LNCAP (cell line): ENCODE measurements around the gene LRRC31.

Source experiments
- TF ChIP-seq, protein P1 (sequence below): fragments of 450-650 bp; IDR thresholded peaks from 2 replicates; pipeline ENCODE4 v1.5.1; 2017; ENCODE audit warnings: mild to moderate bottlenecking

The LRRC31 gene

GRCh38 chr3:169863458-169863899, 6.3 kb downstream of the LRRC31 start:
- TF ChIP-seq, protein P1, sequence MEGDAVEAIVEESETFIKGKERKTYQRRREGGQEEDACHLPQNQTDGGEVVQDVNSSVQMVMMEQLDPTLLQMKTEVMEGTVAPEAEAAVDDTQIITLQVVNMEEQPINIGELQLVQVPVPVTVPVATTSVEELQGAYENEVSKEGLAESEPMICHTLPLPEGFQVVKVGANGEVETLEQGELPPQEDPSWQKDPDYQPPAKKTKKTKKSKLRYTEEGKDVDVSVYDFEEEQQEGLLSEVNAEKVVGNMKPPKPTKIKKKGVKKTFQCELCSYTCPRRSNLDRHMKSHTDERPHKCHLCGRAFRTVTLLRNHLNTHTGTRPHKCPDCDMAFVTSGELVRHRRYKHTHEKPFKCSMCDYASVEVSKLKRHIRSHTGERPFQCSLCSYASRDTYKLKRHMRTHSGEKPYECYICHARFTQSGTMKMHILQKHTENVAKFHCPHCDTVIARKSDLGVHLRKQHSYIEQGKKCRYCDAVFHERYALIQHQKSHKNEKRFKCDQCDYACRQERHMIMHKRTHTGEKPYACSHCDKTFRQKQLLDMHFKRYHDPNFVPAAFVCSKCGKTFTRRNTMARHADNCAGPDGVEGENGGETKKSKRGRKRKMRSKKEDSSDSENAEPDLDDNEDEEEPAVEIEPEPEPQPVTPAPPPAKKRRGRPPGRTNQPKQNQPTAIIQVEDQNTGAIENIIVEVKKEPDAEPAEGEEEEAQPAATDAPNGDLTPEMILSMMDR: peak; percentile 97

DNA sequence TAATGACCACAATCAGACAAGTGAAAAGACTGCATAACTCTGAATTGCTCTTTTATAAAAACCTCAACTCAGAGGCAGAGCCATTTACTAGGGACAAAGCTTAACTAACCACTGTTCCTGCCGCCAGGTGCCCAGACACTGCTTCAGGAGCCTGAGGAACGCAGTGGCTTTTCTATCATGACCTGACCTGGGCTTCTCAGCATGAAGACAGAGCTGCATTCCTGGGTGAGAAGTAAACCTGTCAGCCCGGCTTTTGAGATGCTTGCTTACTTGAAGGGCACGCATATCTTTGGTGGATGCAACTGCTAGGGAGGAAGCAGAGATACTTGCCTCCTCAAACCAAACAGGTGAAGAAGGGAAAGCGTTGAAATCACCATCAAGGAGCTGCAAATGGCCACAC, 7.9 kb downstream of the LRRC31 start:
- TF ChIP-seq, protein P1: no peak

DNA sequence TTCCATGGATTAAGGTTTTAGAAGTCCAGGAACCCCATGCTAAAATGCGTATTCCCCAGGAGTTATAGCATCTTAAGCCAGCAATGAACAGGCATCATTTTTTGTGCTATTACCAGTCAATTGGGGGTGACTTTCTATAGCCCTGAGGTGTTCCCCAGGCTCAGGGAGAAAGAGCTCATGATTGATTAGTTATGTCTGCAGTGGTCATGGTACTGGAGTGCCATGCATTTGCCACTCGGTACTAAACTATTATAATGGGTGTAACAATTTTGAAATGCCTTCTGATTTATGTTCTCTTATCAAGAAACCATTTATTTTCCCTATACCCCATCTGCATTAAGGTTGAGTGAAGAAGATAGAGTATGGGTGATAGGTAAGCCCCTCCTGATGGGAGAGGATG, 11.9 kb downstream of the LRRC31 start:
- TF ChIP-seq, protein P1: no peak

- TF ChIP-seq, protein P1: no peak
Measured at GRCh38 chr3:169855514-169855913, 14.2 kb downstream of the LRRC31 start.

- TF ChIP-seq, protein P1: no peak
Measured at GRCh38 chr3:169850618-169851017, 19.1 kb downstream of the LRRC31 start.

DNA sequence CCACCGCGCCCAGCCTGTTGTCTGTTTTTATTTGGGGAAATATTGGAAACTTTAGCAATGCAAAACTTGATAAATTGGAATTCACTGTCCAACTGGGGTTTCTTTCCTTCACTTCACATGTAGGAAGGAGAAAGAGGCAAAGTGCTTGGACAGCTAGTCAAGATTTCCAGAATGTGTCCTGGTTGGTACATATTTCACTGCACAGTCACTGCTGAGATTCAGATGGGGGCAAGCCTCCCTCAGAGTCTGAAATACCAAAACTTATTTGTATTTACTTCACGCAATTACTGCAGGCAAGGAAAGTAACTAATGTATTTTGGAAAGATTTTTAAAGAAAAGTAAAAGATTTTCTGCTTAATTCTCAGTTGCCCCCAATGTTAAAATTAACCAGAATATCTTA, 21.0 kb downstream of the LRRC31 start:
- TF ChIP-seq, protein P1: no peak

DNA sequence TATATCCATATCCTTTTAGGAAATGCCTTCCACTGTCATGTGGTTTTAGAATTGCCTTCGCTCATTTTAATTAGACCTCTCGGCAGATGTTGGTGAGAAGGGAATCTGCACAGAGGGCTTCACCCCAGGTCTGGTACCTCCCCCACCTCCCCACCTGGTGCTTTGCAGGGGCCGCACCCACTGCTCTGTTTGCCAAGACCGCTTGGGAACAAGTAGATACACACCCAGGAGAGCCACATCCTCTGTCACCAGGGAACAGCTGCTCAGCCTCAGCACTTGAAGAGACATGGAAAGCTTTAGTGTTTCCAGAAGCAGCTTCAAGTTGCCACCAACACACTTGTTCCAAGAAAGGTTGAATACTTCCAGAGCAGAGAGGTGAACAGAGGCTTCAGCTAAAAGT, 21.8 kb downstream of the LRRC31 start:
- TF ChIP-seq, protein P1: no peak

DNA sequence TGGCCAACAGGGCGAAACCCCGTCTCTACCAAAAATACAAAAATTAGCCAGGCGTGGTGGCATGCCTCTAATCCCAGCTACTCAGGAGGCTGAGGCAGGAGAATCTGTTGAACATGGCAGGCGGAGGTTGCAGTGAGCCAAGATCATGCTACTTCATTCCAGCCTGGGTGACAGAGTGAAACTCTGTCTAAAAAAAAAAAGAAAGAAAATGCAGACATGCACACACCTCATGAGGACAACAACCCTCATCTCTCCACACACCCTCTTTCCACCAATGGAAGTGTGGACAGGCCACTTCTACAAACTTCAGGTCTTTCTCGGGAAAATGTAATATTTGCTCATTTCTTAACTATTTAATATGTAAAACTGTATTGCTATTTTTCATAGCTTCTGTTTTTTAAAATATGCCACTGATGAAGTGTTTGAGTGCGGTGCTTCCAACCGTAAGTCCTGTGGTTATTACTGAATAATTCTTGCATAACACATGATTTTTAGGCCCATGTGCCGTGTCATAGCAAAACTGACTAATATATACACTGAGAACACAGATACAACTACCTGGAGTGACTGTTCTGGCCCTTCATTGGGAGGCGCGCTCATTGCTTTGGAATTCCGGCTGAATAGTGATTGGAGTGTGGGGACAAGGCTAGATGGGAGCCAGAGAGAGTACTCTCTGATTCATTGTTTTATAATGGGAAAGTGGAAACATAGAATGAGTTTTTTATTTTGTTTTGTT, 23.1 kb downstream of the LRRC31 start:
- TF ChIP-seq, protein P1: no peak
